CD4-positive, alpha-beta T cell treated with Interferon alpha-2 for 1 hour (primary cell): ENCODE measurements around the gene GHR.
"Not testable (repeated sequence)": the region's sequence is repeated elsewhere in the genome, so short reads cannot be mapped to it uniquely, and the experiment has no call there.

Source experiments
- DNase-seq, 2 donors: peaks; one replicate each; pipeline ENCODE4 v3.0.0-alpha.2; 2020 to 2022

The GHR gene

GRCh38 chr5:42572313-42572712, 149.1 kb downstream of the GHR start:
- DNase-seq: no peak

- no peak for DNase-seq
Measured at GRCh38 chr5:42573386-42573785, 150.1 kb downstream of the GHR start.

- DNase-seq: not testable (repeated sequence)
Measured at GRCh38 chr5:42575914-42576313, 152.7 kb downstream of the GHR start.

- not testable (repeated sequence) for DNase-seq
Measured at GRCh38 chr5:42578901-42579300, 155.7 kb downstream of the GHR start.

GRCh38 chr5:42579320-42579719, 156.1 kb downstream of the GHR start:
- no peak for DNase-seq

GRCh38 chr5:42581845-42582244, 158.6 kb downstream of the GHR start:
- no peak for DNase-seq

- no peak for DNase-seq
Measured at GRCh38 chr5:42582723-42583122, 159.5 kb downstream of the GHR start.

- DNase-seq: peak; percentile 2 to 51
Measured at GRCh38 chr5:42583322-42583721, 160.1 kb downstream of the GHR start.

- DNase-seq: no peak
Measured at GRCh38 chr5:42586625-42587024, 163.4 kb downstream of the GHR start.

GRCh38 chr5:42587096-42587723, 164.0 kb downstream of the GHR start:
- DNase-seq: no peak

GRCh38 chr5:42590566-42590965, 167.3 kb downstream of the GHR start:
- no peak for DNase-seq

GRCh38 chr5:42591015-42591414, 167.8 kb downstream of the GHR start:
- DNase-seq: peak in 1 of 2 donors; percentile 3

- DNase-seq: no peak
Measured at GRCh38 chr5:42592401-42593140, 169.3 kb downstream of the GHR start.

GRCh38 chr5:42593591-42593990, 170.4 kb downstream of the GHR start:
- no peak for DNase-seq

GRCh38 chr5:42595597-42595996, 172.4 kb downstream of the GHR start:
- no peak for DNase-seq

GRCh38 chr5:42596817-42597216, 173.6 kb downstream of the GHR start:
- DNase-seq: no peak

- DNase-seq: no peak
Measured at GRCh38 chr5:42597318-42597937, 174.2 kb downstream of the GHR start.

- DNase-seq: no peak
Measured at GRCh38 chr5:42598311-42598710, 175.1 kb downstream of the GHR start.

GRCh38 chr5:42599106-42599505, 175.9 kb downstream of the GHR start:
- DNase-seq: no peak

- no peak for DNase-seq
Measured at GRCh38 chr5:42600441-42600840, 177.2 kb downstream of the GHR start.

- no peak for DNase-seq
Measured at GRCh38 chr5:42604171-42604711, 181.0 kb downstream of the GHR start.

GRCh38 chr5:42605490-42605889, 182.3 kb downstream of the GHR start:
- no peak for DNase-seq

- DNase-seq: no peak
Measured at GRCh38 chr5:42606464-42606869, 183.2 kb downstream of the GHR start.

GRCh38 chr5:42611437-42611836, 188.2 kb downstream of the GHR start:
- no peak for DNase-seq
